Esophagus (tissue), 2 donors: ENCODE results near the gene AAK1. TPM values are rescaled to one million over a fixed set of nuclear protein-coding genes. Genes with fewer than 3 reads are reported as not detected.

Source experiments
- H3K27ac ChIP-seq, 2 donors: one replicate each; pipeline ENCODE4 v1.5.1; 2013; ENCODE audit warnings: low read depth in 2 of 2, mild to moderate bottlenecking in 2 of 2, inconsistent platforms in 1 of 2, low read length in 1 of 2, moderate library complexity in 1 of 2
- H3K27me3 ChIP-seq, 2 donors: one replicate each; pipeline ENCODE4 v1.6.1; 2013; ENCODE audit warnings: low read length in 2 of 2, control low read depth in 1 of 2, mild to moderate bottlenecking in 1 of 2; ENCODE audit not compliant: insufficient read depth in 2 of 2, control insufficient read depth in 1 of 2
- H3K36me3 ChIP-seq, 2 donors: one replicate each; pipeline ENCODE4 v1.6.1; 2013; ENCODE audit warnings: low read length in 1 of 2; ENCODE audit not compliant: control insufficient read depth in 2 of 2, insufficient read depth in 2 of 2
- H3K4me1 ChIP-seq, 2 donors: one replicate each; pipeline ENCODE4 v1.6.1; 2013; ENCODE audit warnings: low read length in 1 of 2; ENCODE audit not compliant: control insufficient read depth in 2 of 2, insufficient read depth in 2 of 2
- H3K4me3 ChIP-seq, 2 donors: one replicate each; pipeline ENCODE4 v1.5.1; 2013; ENCODE audit warnings: low read length in 2 of 2, mild to moderate bottlenecking in 2 of 2, low read depth in 1 of 2, moderate library complexity in 1 of 2
- H3K9me3 ChIP-seq, 2 donors: one replicate each; pipeline ENCODE4 v1.6.1; 2013; ENCODE audit warnings: mild to moderate bottlenecking in 2 of 2, low read depth in 1 of 2, low read length in 1 of 2, moderate library complexity in 1 of 2; ENCODE audit not compliant: control insufficient read depth in 2 of 2, insufficient read depth in 1 of 2
- WGBS, 2 donors: extraction: QIAGEN DNeasy Blood & Tissue Kit; methylation state at CpG; one replicate each; pipeline ENCODE4 v1.1.7; 2013; 5-methylcytosine and 5-hydroxymethylcytosine counted together
- polyA plus RNA-seq, 2 donors: library from polyadenylated mRNA; stranded (reverse); fragments of 200-250 nt; gene quantifications; one replicate each; pipeline ENCODE4 v1.2.3, GENCODE V29; 2013
- donor health status: healthy with polysubstance abuse.
- donor health status: Bipolar disorder and iron deficiency.

AAK1 gene
- polyA plus RNA-seq, 2 donors: 4.4 to 8.4 TPM

- Histone ChIP-seq H3K36me3 (peaks cover 0 to 3% of the 10 kb centered on the region in 2 donors), H3K4me1 (no peaks in the 10 kb centered on the region), H3K27me3 (no peaks in the 10 kb centered on the region), H3K27ac (no peak overlapping the region), H3K4me3 (no peak overlapping the region), H3K9me3 (no peaks in the 10 kb centered on the region)
- 87 to 91% methylated on average over 8 of the region's 8 CpGs for WGBS, 2 donors
Observed at GRCh38 chr2:69466728-69467127, 176.8 kb downstream of the AAK1 start.

- WGBS, 2 donors: 85 to 91% methylated on average over 14 of the region's 14 CpGs
- Histone ChIP-seq H3K36me3 (peaks cover 0 to 3% of the 10 kb centered on the region in 2 donors), H3K27me3 (no peaks in the 10 kb centered on the region), H3K4me1 (no peaks in the 10 kb centered on the region), H3K27ac (peak overlapping the region; percentile 28 to 70), H3K9me3 (no peaks in the 10 kb centered on the region), H3K4me3 (no peak overlapping the region)
Observed at GRCh38 chr2:69465513-69466456, 177.8 kb downstream of the AAK1 start.

- Histone ChIP-seq H3K27ac (peak overlapping the region in 1 of 2 donors; percentile 2), H3K9me3 (no peaks in the 10 kb centered on the region), H3K36me3 (peaks cover 0 to 3% of the 10 kb centered on the region in 2 donors)
Observed at GRCh38 chr2:69464575-69464974, 179.0 kb downstream of the AAK1 start.

GRCh38 chr2:69462780-69463179 is 180.8 kb downstream of the AAK1 start:
- no peak overlapping the region for H3K27ac ChIP-seq
- H3K9me3 ChIP-seq: no peaks in the 10 kb centered on the region
- no peaks in the 10 kb centered on the region for H3K4me1 ChIP-seq
- peaks cover 0 to 3% of the 10 kb centered on the region in 2 donors for H3K36me3 ChIP-seq
- no peaks in the 10 kb centered on the region for H3K27me3 ChIP-seq
- WGBS, 2 donors: 96 to 98% methylated on average over 3 of the region's 3 CpGs
- no peak overlapping the region for H3K4me3 ChIP-seq

More at GRCh38 chr2:69464575-69464974, 179.0 kb downstream of the AAK1 start:
- no peaks in the 10 kb centered on the region for H3K4me1 ChIP-seq
- WGBS, 2 donors: 40 to 53% methylated on average over 3 of the region's 3 CpGs
- no peaks in the 10 kb centered on the region for H3K27me3 ChIP-seq
- H3K4me3 ChIP-seq: no peak overlapping the region

- H3K36me3 ChIP-seq: peaks cover 0 to 3% of the 10 kb centered on the region in 2 donors
- no peaks in the 10 kb centered on the region for H3K4me1 ChIP-seq
- H3K4me3 ChIP-seq: no peak overlapping the region
- no peaks in the 10 kb centered on the region for H3K9me3 ChIP-seq
- WGBS, 2 donors: 97% methylated on average over 6 of the region's 6 CpGs
- no peak overlapping the region for H3K27ac ChIP-seq
- no peaks in the 10 kb centered on the region for H3K27me3 ChIP-seq
Observed at GRCh38 chr2:69461404-69461803, 182.1 kb downstream of the AAK1 start.

GRCh38 chr2:69459936-69460335 is 183.6 kb downstream of the AAK1 start:
- no peaks in the 10 kb centered on the region for H3K27me3 ChIP-seq
- no peaks in the 10 kb centered on the region for H3K4me1 ChIP-seq
- peaks cover 0 to 3% of the 10 kb centered on the region in 2 donors for H3K36me3 ChIP-seq
- 81 to 84% methylated on average over 4 of the region's 4 CpGs for WGBS, 2 donors
- no peak overlapping the region for H3K4me3 ChIP-seq
- H3K27ac ChIP-seq: no peak overlapping the region
- H3K9me3 ChIP-seq: no peaks in the 10 kb centered on the region

- no peaks in the 10 kb centered on the region for H3K9me3 ChIP-seq
- no peaks in the 10 kb centered on the region for H3K27me3 ChIP-seq
- no peaks in the 10 kb centered on the region for H3K36me3 ChIP-seq
- H3K4me3 ChIP-seq: no peak overlapping the region
- H3K4me1 ChIP-seq: no peaks in the 10 kb centered on the region
- H3K27ac ChIP-seq: no peak overlapping the region
Observed at GRCh38 chr2:69456950-69457445, 186.5 kb downstream of the AAK1 start.

GRCh38 chr2:69456154-69456553 is 187.4 kb downstream of the AAK1 start:
- Histone ChIP-seq H3K36me3 (no peaks in the 10 kb centered on the region), H3K4me1 (no peaks in the 10 kb centered on the region), H3K27me3 (no peaks in the 10 kb centered on the region), H3K4me3 (no peak overlapping the region), H3K27ac (no peak overlapping the region), H3K9me3 (no peaks in the 10 kb centered on the region)
- 94 to 97% methylated on average over 7 of the region's 7 CpGs for WGBS, 2 donors

- H3K36me3 ChIP-seq: no peaks in the 10 kb centered on the region
- H3K9me3 ChIP-seq: no peaks in the 10 kb centered on the region
- no peaks in the 10 kb centered on the region for H3K27me3 ChIP-seq
- 81 to 88% methylated on average over 2 of the region's 2 CpGs for WGBS, 2 donors
- no peak overlapping the region for H3K4me3 ChIP-seq
- H3K4me1 ChIP-seq: no peaks in the 10 kb centered on the region
- H3K27ac ChIP-seq: no peak overlapping the region
Observed at GRCh38 chr2:69454976-69455375, 188.6 kb downstream of the AAK1 start.
